ENCODE results near the gene CROCC2.

Gene CROCC2

DNA sequence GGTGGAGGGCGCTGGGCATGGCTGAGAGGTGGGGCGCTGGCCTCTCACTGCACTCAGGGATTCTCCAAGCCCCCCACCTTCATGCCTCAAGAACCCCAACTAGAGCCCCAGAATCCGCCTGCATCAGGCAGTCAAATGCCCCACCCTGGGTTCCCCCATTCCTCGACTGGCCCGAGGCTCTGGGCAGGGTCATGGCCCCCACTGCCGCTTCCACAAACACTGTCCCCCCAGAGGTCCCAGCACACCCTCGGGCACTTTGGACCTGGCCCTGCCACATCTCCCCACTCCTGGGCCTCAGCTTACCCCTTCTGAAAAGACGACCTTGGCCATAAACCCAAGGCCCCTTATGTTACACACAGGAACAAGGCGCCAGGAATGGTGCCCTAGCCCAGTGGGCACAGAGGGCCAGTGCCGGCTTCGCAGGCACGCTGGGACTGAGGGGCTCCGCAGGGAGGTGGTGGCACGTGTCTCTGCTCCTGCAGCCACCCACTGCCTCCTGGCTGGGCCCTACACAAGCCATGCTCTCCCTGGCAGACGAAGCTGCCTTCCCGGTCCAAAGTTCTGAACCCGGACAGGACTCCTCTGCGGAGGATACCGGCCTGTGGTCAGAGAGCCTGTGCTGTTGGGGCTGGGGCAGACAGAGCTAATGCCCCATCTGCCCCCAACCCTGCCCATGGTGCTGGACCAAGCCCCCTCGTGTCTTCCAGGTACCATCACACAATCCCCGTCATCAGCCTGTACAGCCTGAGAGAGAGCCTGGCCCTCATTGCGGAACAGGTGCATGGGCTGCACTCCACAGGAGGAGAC lies 30.7 kb upstream of the CROCC2 start:
- DNase-seq (ENCODE audit: low spot score) = no peak

GRCh38 chr2:240876035-240876474 lies 30.1 kb upstream of the CROCC2 start:
- DNase-seq (ENCODE audit: low spot score) = no peak

- no peak for DNase-seq (ENCODE audit: low spot score)
Observed at GRCh38 chr2:240876475-240877251, 29.5 kb upstream of the CROCC2 start.

DNA sequence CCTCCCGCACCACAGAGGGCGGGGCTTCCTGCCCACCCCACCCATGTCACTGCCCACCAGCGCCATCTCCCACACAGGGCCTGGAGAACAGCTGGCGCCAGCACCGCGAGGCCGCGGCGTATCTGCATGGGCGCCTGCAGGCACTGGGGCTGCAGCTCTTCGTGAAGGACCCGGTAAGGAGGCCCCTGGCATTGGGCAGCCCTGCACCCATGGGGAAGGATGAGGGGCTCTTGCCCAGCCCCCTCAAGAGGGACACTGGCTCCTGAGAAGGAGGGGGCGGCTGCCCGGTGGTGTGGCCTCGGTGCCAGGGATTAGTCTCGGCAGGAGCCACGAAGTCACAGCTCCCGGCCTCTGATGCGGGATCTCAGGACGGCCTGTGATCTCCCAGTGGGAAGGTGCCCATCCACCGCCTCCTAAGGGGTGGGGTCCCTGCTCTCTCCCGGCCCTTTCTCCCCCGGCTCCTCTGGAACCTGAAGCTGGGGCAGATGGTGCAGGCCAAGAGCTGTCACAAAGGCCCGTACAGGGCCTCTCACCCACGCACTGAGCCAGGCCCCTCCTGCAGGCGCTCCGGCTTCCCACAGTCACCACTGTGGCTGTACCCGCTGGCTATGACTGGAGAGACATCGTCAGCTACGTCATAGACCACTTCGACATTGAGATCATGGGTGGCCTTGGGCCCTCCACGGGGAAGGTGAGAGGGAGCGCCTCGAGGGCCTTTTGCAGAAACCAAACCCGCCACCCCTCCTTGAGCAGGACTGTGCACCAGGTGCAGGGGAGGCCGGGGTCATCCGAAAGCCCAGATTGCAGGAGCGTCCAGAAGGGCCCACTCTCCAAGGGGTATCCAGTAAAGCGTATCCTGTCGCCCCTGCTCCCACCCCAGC lies 28.4 kb upstream of the CROCC2 start:
- DNase-seq (ENCODE audit: low spot score) = no peak

GRCh38 chr2:240878341-240878936 lies 27.7 kb upstream of the CROCC2 start:
- DNase-seq (ENCODE audit: low spot score) = no peak

DNA sequence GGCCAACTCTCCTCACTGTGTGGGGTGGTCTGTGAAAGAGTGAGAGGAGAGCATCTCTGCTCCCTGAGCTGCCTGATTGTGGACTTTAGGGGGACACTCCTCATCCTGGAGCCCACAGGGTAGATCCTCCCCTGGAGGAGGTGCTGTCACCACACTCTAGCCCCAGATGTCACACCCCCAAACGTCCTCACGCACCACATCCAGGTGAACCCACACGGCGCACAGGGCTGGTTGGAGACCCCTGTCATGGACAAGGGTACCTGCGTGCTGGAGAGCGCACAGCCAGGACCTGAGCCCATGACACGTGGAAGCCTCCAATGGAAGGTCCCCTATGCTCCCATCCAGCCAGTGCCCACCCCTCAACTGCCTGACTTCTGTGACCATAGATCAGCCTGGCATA lies 27.0 kb upstream of the CROCC2 start:
- DNase-seq (ENCODE audit: low spot score) = no peak

DNA sequence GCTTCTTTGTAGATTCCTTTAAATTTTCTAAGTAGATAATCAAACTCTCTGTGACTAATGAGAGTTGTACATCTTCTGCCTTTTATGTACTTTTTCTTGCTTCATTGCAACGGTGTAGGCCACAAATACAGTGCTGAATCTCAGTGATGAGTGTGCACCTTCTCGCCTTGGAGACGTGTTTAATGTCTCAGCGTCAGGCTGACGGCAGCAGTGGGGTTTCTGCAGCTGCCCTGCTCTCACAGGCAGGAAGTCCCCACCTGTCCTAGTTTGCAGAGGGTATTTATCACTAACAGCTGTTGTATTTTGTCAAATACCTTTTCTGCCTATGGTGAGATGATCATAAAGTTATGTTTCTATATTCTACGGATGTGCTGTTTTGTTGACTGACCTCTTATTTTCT lies 24.2 kb upstream of the CROCC2 start:
- DNase-seq (ENCODE audit: low spot score) = no peak

DNA sequence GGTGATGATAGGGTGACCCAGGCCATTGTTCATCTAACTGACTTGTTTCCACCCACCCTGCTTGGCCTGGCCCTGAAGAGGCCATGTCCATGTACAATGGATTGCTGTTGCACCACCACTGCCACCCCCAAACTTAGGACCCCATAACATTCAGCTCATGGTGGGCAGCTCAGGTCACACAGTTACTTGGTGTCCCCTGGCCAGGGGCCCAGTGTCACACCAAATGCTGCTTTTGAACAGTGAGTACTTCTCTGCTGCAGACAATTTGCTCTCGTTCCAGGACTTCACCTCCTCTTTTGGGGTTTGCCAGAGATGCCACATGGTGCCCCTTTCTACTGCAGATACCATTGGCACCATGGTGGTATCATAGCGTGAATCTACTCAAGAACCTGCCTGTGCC lies 21.9 kb upstream of the CROCC2 start:
- no peak for DNase-seq (ENCODE audit: low spot score)

DNA sequence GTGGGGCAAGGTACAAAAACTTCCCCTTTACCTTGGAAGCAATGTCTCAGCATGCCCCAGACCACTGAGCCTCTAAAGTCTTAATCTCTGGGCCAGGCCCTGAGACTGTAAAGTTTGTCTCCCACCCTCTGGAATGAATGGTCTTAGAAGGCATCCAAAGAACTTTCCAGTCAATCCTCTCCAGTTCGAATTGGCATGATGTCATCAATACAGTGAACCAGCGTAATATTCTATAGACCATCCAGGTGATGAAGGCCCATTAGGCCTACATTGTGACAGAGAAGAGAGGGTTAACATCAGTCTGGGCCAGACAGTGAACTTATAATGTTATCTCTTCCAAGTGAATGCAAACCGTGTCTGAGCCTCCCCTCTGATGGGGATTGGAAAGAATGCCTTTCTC lies 21.4 kb upstream of the CROCC2 start:
- no peak for DNase-seq (ENCODE audit: low spot score)

GRCh38 chr2:240885566-240885965 lies 20.6 kb upstream of the CROCC2 start:
- no peak for DNase-seq (ENCODE audit: low spot score)

GRCh38 chr2:240886023-240886565 lies 20.0 kb upstream of the CROCC2 start:
- DNase-seq (ENCODE audit: low spot score) = no peak

- no peak for DNase-seq (ENCODE audit: low spot score)
Observed at GRCh38 chr2:240886678-240887609, 19.2 kb upstream of the CROCC2 start.

- DNase-seq (ENCODE audit: low spot score) = no peak
Observed at GRCh38 chr2:240887631-240888030, 18.5 kb upstream of the CROCC2 start.

DNA sequence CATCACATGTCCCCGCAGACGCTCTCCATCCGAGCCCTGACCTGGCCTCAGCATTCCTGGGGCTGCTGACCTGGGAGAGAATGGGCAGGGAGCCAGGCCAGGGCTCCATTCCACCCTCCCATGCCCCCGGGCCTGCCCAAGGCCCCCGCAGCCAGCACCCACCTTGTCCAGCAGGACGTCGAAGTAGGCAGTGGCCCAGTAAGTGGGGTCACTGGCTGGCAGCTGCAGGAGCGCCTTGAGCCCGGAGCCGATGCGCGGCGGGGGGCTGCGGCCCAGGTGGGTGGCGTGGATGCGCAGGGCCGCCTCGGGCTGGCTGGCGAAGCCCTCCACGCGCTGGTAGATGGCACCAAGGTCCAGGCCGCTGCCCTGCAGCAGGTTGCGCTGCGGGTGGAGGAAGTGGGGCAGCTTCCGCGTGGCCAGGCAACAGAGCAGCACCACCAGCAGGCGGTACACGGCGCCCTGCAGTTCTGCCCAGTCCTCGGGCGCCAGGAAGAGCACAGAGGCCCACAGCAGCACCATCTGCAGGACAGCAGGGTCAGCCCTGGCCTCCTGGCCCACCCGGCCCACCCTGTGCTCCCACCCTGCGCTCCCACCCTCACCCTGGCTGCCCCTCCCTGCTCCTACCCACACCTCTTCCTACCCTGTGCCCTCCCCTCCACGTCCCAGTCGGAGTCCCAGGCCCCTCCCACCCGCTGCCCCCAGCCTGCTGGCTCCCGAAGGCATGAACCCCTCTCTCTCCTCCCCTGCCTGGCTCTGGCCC lies 17.8 kb upstream of the CROCC2 start:
- no peak for DNase-seq (ENCODE audit: low spot score)

- DNase-seq (ENCODE audit: low spot score) = no peak
Observed at GRCh38 chr2:240888890-240889573, 17.1 kb upstream of the CROCC2 start.

- DNase-seq (ENCODE audit: low spot score) = no peak
Observed at GRCh38 chr2:240889601-240890560, 16.3 kb upstream of the CROCC2 start.

DNA sequence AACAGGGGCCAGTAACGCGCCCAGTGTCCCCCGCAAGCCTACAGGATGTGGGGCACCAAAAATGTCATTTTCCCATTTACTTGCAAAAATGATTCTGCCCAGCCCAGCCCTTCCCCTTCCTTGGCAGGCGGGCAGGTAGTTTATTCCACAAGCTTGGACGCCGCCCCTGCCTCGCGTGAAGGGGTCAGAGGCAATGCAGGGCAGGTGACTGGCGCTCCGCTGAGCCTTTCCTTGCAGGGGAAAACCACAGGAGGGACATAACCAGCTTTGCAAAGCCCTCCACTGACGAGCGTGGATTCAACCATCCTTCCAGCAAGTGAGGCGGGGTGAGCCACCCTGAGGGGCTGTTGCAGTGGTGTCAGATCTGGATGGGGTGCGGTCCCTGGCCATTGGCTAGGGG lies 15.4 kb upstream of the CROCC2 start:
- no peak for DNase-seq (ENCODE audit: low spot score)

Measured in AG20443 (cell line).